H1 (cell line): ENCODE measurements around the gene KHDRBS2. TPM values are rescaled to one million over a fixed set of nuclear protein-coding genes. Genes with fewer than 3 reads are reported as not detected.

Experiments
- BCL11A ChIP-seq, 2 experiments: IDR thresholded peaks; one replicate each; pipeline ENCODE4 v1.6.1; 2011; ENCODE audit warnings: low read depth in 2 of 2, low read length in 2 of 2, mild to moderate bottlenecking in 2 of 2
- CHD7 ChIP-seq: fragments of 300-600 bp; sonication (generic); IDR thresholded peaks from 2 replicates; pipeline ENCODE4 v1.7.1; 2012; ENCODE audit warnings: low read length, moderate library complexity, mild to moderate bottlenecking, inconsistent platforms; ENCODE audit not compliant: insufficient replicate concordance
- SP1 ChIP-seq: IDR thresholded peaks from 2 replicates; pipeline ENCODE4 v1.6.1; 2011; ENCODE audit warnings: low read depth, low read length
- polyA plus RNA-seq, 7 experiments: library from polyadenylated mRNA; depleted of rRNA in 3 of 7; stranded (reverse) in 5 of 7; unstranded in 2 of 7; fragments of >200 nt in 5 of 7; fragments of 200-250 nt in 2 of 7; gene quantifications; 1 replicate in 5 of 7; 2 replicates in 1 of 7; 4 replicates in 1 of 7; pipeline versions ENCODE4 v1.2.1 to v1.2.3, GENCODE V29; 2011 to 2013; ENCODE audit warnings: missing spikeins in 2 of 7, mixed read lengths in 2 of 7
- total RNA-seq: library from RNA; stranded (reverse); fragmentation: NEBNext Ultra II Directional; extraction: Animal tissue kit (Norgen Biotek cat#: 25700); gene quantifications from 2 replicates; pipeline ENCODE4 v1.2.1, GENCODE V29; 2021

Gene KHDRBS2
- total and polyA plus RNA-seq, 2 of the 8 experiments (the other 6 are each of a cell fraction or from before 2014, with no cell fraction given) = 5.2 to 7.7 TPM

GRCh38 chr6:61887423-61887822 is 398.6 kb downstream of the KHDRBS2 start (continued):
- TF ChIP-seq CHD7 = no peak
- no peak for TF ChIP-seq BCL11A (IDR thresholded peaks at IDR 0.05; ENCODE audit: low read depth in 2 of 2, low read length in 2 of 2)
- TF ChIP-seq SP1 = no peak
- TF ChIP-seq, all 59 proteins: peak for 0
